AG10803 (cell line): ENCODE results near the gene CACNA1C.

Source experiments
- DNase-seq: peaks from one replicate; pipeline ENCODE4 v3.0.0; 2010; ENCODE audit warnings: low read depth
- H3K4me3 ChIP-seq: 2 replicates; pipeline ENCODE4 v1.5.1; 2011; ENCODE audit warnings: mild to moderate bottlenecking, low read length, control low read depth
- TF ChIP-seq, protein P1 (sequence below): conservative IDR thresholded peaks from 2 replicates; pipeline ENCODE4 v1.5.1; 2011; ENCODE audit warnings: mild to moderate bottlenecking, low read length, control low read depth, inconsistent platforms

The CACNA1C gene

DNA sequence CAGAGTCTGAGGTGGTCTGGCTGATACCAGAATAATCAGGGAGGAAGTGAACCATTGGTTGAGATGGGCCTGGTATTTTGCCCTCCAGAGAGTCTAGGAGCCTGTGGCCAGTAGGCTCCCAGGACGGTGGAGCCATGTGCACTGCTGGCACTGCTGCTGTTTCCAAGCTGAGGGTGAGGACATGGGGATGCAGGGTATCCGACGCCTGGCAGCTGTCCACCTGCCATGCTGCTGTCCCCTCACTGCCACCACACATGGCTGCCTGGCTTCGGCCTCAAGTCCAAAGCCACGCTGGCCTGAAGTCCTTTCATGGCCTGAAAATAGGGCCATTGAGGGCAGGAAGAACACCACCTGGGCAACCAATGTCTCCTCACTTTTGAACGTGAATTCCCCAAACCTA, 8.6 kb downstream of the CACNA1C start:
- H3K4me3 ChIP-seq = no peak overlapping the region
- TF ChIP-seq, protein P1, sequence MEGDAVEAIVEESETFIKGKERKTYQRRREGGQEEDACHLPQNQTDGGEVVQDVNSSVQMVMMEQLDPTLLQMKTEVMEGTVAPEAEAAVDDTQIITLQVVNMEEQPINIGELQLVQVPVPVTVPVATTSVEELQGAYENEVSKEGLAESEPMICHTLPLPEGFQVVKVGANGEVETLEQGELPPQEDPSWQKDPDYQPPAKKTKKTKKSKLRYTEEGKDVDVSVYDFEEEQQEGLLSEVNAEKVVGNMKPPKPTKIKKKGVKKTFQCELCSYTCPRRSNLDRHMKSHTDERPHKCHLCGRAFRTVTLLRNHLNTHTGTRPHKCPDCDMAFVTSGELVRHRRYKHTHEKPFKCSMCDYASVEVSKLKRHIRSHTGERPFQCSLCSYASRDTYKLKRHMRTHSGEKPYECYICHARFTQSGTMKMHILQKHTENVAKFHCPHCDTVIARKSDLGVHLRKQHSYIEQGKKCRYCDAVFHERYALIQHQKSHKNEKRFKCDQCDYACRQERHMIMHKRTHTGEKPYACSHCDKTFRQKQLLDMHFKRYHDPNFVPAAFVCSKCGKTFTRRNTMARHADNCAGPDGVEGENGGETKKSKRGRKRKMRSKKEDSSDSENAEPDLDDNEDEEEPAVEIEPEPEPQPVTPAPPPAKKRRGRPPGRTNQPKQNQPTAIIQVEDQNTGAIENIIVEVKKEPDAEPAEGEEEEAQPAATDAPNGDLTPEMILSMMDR = no peak
- DNase-seq = no peak

DNA sequence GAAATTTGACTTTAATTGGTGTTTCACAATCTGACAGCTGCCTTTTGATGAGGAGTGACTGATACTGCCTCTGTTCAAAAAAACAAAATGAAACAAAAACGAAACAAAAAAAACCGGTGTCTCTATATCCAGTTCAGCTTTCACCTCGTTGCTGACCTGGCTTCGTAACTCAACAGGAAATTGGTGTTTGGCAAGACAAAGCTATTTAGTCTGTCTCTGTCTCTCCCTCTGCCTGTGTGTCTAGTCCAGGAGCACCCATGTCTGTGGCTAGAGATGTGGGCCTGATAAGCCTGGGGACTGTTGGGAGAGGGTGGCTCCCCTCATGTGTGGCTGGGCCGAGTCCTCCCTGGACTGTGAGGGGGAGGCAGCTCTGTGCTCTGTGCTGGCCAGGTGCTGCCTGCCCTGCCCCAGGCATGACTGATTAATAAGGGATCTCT, 11.3 kb downstream of the CACNA1C start:
- no peak overlapping the region for H3K4me3 ChIP-seq
- TF ChIP-seq, protein P1 = no peak
- peak; percentile 42 for DNase-seq

DNA sequence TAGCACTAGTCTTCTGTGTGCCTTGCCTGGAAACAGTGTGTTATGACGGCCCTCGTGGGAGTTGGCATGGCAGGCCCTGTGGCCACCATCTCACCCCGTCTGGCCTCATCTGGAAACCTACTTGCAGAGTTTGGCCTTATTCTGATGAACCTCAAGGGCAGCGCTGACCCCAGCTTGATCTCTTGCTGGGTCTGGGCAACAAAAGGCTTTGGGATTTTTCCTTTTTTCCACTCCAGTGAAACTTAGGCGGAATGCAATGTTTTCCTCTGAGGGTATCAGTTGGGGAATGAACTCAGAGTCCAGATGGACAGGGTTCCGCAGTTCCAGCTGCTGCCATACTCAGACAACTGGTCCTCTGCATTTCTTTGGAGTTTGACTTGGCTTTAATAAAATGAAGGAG, 15.9 kb downstream of the CACNA1C start:
- no peak overlapping the region for H3K4me3 ChIP-seq
- DNase-seq = no peak
- TF ChIP-seq, protein P1 = no peak

DNA sequence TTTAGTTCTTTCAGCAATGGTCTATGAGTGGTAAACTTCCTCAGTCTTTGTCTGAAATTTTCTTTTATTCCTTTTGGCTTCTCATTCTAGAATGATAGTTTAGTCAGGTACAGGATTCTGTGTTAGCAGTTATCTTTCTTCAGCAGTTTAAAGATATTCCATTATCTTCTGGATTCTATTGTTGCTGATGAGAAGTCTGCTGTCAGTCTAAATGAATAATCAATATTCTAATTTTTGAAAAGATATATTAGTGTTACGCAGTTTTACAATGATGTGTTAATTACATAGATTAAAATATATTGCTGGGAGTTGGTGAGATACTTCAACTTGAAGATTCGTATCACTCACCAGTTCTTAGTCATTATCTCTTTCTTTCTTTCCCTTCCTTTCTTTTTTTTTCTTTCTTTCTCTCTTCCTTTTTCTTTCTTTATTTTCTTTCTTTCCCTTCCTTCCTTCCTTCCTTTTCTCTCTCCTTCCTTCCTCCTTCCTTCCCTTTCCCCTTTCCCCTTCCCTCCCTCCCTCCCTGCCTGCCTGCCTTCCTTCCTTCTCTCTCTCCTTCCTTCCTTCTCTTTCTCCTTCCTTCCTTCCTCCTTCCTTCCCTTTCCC, 17.8 kb downstream of the CACNA1C start:
- no peak for DNase-seq
- H3K4me3 ChIP-seq = no peak overlapping the region
- TF ChIP-seq, protein P1 = no peak

DNA sequence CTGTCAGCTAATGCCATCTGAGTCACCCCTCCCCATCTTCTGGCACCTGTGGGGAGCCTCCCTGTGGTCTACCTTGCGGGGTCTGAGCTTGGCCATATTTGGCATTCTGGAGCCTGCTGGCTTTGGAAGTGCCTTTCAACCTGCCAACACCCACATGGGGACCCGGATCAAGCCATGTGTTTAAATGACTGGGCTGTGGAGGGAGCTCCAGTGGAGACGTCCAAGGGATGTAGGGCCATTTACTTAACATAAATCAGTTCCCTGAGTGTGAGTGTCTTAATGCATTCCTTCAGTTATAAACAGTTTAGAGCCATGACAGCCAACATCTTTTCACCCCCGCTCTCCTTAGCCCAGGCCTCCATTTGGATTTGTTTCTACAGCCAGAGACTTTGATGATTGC, 22.0 kb downstream of the CACNA1C start:
- TF ChIP-seq, protein P1 = no peak
- no peak for DNase-seq

DNA sequence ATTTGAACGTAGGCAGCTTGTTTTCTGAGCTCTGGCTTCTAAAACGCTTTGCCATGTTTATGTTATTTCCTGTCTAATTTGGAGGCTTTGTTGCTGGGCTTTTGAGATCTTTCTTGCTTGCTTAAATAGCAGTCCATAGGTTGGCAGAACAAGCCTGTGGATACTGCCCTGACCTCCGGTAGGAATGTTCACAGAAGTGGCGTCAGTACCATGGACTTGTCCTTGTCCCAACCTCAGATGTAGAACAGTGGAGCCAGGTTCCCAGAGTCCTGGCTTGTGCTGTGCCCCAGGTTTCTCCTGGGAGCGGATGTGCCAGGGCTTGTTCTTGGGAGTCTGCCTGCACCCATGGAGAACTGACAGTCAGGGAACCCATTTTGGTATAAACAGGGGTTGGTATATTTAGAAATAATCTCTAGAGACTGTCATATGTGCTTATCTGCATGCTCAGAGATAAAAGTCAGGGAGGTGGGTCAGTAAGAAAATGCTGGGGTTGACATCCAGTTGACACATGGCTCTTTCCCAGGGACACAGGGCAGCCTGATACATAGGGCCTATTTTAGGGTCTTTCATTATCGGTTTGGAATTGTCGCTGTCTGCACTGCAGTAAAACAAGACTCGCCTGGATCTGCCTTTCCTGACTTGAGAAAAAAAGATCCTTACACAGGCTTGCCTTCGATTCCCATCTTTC, 22.9 kb downstream of the CACNA1C start:
- TF ChIP-seq, protein P1 = no peak
- DNase-seq = no peak
- H3K4me3 ChIP-seq = no peak overlapping the region

More for the DNA sequence above, 22.0 kb downstream of the CACNA1C start:
- no peak overlapping the region for H3K4me3 ChIP-seq

DNA sequence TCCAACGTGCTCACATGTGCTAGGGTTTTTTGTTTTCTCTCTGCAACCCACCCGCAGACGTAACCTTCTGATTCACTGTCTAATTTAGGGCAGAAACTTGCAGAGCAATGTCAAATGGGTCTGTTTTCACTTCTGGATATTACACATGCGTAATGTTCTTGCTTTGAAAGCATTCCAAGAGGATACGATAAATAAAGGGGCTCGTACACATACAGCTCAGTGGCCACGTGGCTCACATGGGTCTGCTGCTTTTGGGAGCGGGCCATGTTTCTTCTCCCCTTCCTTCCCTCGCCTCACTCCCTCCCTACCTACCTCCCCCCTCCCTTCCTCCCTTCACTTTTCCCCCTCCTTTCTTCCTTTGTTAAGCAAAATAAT, 23.4 kb downstream of the CACNA1C start:
- TF ChIP-seq, protein P1 = no peak
- DNase-seq = peak; percentile 63
- no peak overlapping the region for H3K4me3 ChIP-seq
